HEK293 (cell line): ENCODE results near the gene HOXD9.

Experiments
- BCL11A ChIP-seq: fragments of 450-650 bp; formaldehyde crosslinking; IDR thresholded peaks from 2 replicates; pipeline ENCODE4 v1.5.1; 2016; ENCODE audit warnings: low read depth, missing biosample characterization, missing genetic modification characterization
- GLIS1 ChIP-seq: fragments of 450-650 bp; formaldehyde crosslinking; IDR thresholded peaks from 2 replicates; pipeline ENCODE4 v1.5.1; 2016; ENCODE audit warnings: missing biosample characterization, missing genetic modification characterization
- HOXA7 ChIP-seq: sonication (generic); formaldehyde crosslinking; IDR thresholded peaks from 2 replicates; pipeline ENCODE4 v1.8.1; 2022; ENCODE audit warnings: missing genetic modification reagents, borderline replicate concordance
- IKZF3 ChIP-seq: fragments of 450-650 bp; IDR thresholded peaks from 2 replicates; pipeline ENCODE4 v1.5.0; 2018; ENCODE audit warnings: missing biosample characterization, mild to moderate bottlenecking, missing genetic modification characterization, moderate library complexity
- KLF7 ChIP-seq: fragments of 450-650 bp; formaldehyde crosslinking; IDR thresholded peaks from 2 replicates; pipeline ENCODE4 v1.5.1; 2016; ENCODE audit warnings: missing biosample characterization, missing genetic modification characterization, borderline replicate concordance
- REPIN1 ChIP-seq: fragments of 450-650 bp; formaldehyde crosslinking; IDR thresholded peaks from 2 replicates; pipeline ENCODE4 v1.5.1; 2017; ENCODE audit warnings: missing biosample characterization, missing genetic modification characterization, low read depth
- SP7 ChIP-seq: fragments of 450-650 bp; formaldehyde crosslinking; IDR thresholded peaks from 2 replicates; pipeline ENCODE4 v1.5.1; 2016; ENCODE audit warnings: missing biosample characterization, missing genetic modification characterization
- YY1 ChIP-seq: fragments of 450-650 bp; formaldehyde crosslinking; IDR thresholded peaks from 2 replicates; pipeline ENCODE4 v1.5.1; 2018; ENCODE audit warnings: missing biosample characterization, missing genetic modification characterization
- ZBTB20 ChIP-seq: fragments of 450-650 bp; formaldehyde crosslinking; IDR thresholded peaks from 2 replicates; pipeline ENCODE4 v1.5.1; 2016; ENCODE audit warnings: missing biosample characterization, missing genetic modification characterization
- ZBTB48 ChIP-seq: fragments of 450-650 bp; formaldehyde crosslinking; IDR thresholded peaks from 2 replicates; pipeline ENCODE4 v1.5.1; 2016; ENCODE audit warnings: missing biosample characterization, missing genetic modification characterization
- ZEB2 ChIP-seq: fragments of 450-650 bp; formaldehyde crosslinking; IDR thresholded peaks from 2 replicates; pipeline ENCODE4 v1.5.1; 2016; ENCODE audit warnings: missing biosample characterization, missing genetic modification characterization
- ZFP37 ChIP-seq: fragments of 450-650 bp; formaldehyde crosslinking; IDR thresholded peaks from 2 replicates; pipeline ENCODE4 v1.5.1; 2016; ENCODE audit warnings: missing biosample characterization, missing genetic modification characterization
- ZNF112 ChIP-seq: fragments of 450-650 bp; formaldehyde crosslinking; IDR thresholded peaks from 2 replicates; pipeline ENCODE4 v1.5.0; 2017; ENCODE audit warnings: missing biosample characterization, missing genetic modification characterization
- ZNF114 ChIP-seq: fragments of 450-650 bp; formaldehyde crosslinking; IDR thresholded peaks from 2 replicates; pipeline ENCODE4 v1.5.0; 2017; ENCODE audit warnings: missing biosample characterization, missing genetic modification characterization
- ZNF146 ChIP-seq: fragments of 450-650 bp; formaldehyde crosslinking; IDR thresholded peaks from 2 replicates; pipeline ENCODE4 v1.5.1; 2016; ENCODE audit warnings: missing biosample characterization, missing genetic modification characterization
- ZNF175 ChIP-seq: fragments of 450-650 bp; formaldehyde crosslinking; IDR thresholded peaks from 2 replicates; pipeline ENCODE4 v1.5.1; 2016; ENCODE audit warnings: missing biosample characterization, missing genetic modification characterization
- ZNF19 ChIP-seq: fragments of 450-650 bp; formaldehyde crosslinking; IDR thresholded peaks from 2 replicates; pipeline ENCODE4; 2016; ENCODE audit warnings: missing biosample characterization, missing genetic modification characterization, low read depth
- ZNF202 ChIP-seq: fragments of 450-650 bp; formaldehyde crosslinking; IDR thresholded peaks from 2 replicates; pipeline ENCODE4 v1.5.1; 2016; ENCODE audit warnings: missing biosample characterization, missing genetic modification characterization, borderline replicate concordance
- ZNF302 ChIP-seq: fragments of 450-650 bp; formaldehyde crosslinking; IDR thresholded peaks from 2 replicates; pipeline ENCODE4 v1.5.1; 2016; ENCODE audit warnings: missing biosample characterization, missing genetic modification characterization, low read depth
- ZNF324 ChIP-seq: fragments of 450-650 bp; formaldehyde crosslinking; IDR thresholded peaks from 2 replicates; pipeline ENCODE4 v1.5.1; 2016; ENCODE audit warnings: missing biosample characterization, missing genetic modification characterization
- ZNF426 ChIP-seq: fragments of 450-650 bp; formaldehyde crosslinking; IDR thresholded peaks from 2 replicates; pipeline ENCODE4 v1.5.1; 2017; ENCODE audit warnings: missing biosample characterization, missing genetic modification characterization, mild to moderate bottlenecking, inconsistent platforms, moderate library complexity
- ZNF433 ChIP-seq: fragments of 450-650 bp; formaldehyde crosslinking; IDR thresholded peaks from 2 replicates; pipeline ENCODE4 v1.5.1; 2016; ENCODE audit warnings: missing biosample characterization, missing genetic modification characterization, low read depth
- ZNF473 ChIP-seq: fragments of 450-650 bp; formaldehyde crosslinking; IDR thresholded peaks from 2 replicates; pipeline ENCODE4 v1.5.1; 2017; ENCODE audit warnings: missing biosample characterization, missing genetic modification characterization
- ZNF510 ChIP-seq: fragments of 450-650 bp; formaldehyde crosslinking; IDR thresholded peaks from 2 replicates; pipeline ENCODE4 v1.5.1; 2018; ENCODE audit warnings: mild to moderate bottlenecking, missing genetic modification characterization, missing biosample characterization; ENCODE audit not compliant: insufficient replicate concordance
- ZNF549 ChIP-seq: fragments of 450-650 bp; IDR thresholded peaks from 2 replicates; pipeline ENCODE4 v1.5.1; 2018; ENCODE audit warnings: missing biosample characterization, missing genetic modification characterization, mild to moderate bottlenecking, inconsistent platforms, moderate library complexity
- ZNF645 ChIP-seq: fragments of 450-650 bp; formaldehyde crosslinking; IDR thresholded peaks from 2 replicates; pipeline ENCODE4; 2016; ENCODE audit warnings: missing biosample characterization, missing genetic modification characterization
- ZNF664 ChIP-seq: fragments of 450-650 bp; formaldehyde crosslinking; IDR thresholded peaks from 2 replicates; pipeline ENCODE4 v1.5.1; 2016; ENCODE audit warnings: missing biosample characterization, missing genetic modification characterization
- ZNF776 ChIP-seq: fragments of 450-650 bp; formaldehyde crosslinking; IDR thresholded peaks from 2 replicates; pipeline ENCODE4 v1.5.0; 2017; ENCODE audit warnings: missing biosample characterization, missing genetic modification characterization, borderline replicate concordance
- ZNF792 ChIP-seq: fragments of 450-650 bp; formaldehyde crosslinking; IDR thresholded peaks from 2 replicates; pipeline ENCODE4 v1.5.1; 2016; ENCODE audit warnings: missing biosample characterization, missing genetic modification characterization
- ZSCAN18 ChIP-seq: fragments of 450-650 bp; formaldehyde crosslinking; IDR thresholded peaks from 2 replicates; pipeline ENCODE4 v1.5.1; 2016; ENCODE audit warnings: missing biosample characterization, missing genetic modification characterization
- ZSCAN30 ChIP-seq: fragments of 450-650 bp; IDR thresholded peaks from 2 replicates; pipeline ENCODE4 v1.5.1; 2018; ENCODE audit warnings: missing biosample characterization, mild to moderate bottlenecking, missing genetic modification characterization, moderate library complexity
- TF ChIP-seq, protein P1 (sequence below): fragments of 450-650 bp; formaldehyde crosslinking; IDR thresholded peaks from 2 replicates; pipeline ENCODE4 v1.5.1; 2017; ENCODE audit warnings: missing biosample characterization, missing genetic modification characterization
- TF ChIP-seq, protein P2 (sequence below): fragments of 450-650 bp; formaldehyde crosslinking; IDR thresholded peaks from 2 replicates; pipeline ENCODE4 v1.5.1; 2016; ENCODE audit warnings: missing biosample characterization, missing genetic modification characterization

HOXD9 gene

DNA sequence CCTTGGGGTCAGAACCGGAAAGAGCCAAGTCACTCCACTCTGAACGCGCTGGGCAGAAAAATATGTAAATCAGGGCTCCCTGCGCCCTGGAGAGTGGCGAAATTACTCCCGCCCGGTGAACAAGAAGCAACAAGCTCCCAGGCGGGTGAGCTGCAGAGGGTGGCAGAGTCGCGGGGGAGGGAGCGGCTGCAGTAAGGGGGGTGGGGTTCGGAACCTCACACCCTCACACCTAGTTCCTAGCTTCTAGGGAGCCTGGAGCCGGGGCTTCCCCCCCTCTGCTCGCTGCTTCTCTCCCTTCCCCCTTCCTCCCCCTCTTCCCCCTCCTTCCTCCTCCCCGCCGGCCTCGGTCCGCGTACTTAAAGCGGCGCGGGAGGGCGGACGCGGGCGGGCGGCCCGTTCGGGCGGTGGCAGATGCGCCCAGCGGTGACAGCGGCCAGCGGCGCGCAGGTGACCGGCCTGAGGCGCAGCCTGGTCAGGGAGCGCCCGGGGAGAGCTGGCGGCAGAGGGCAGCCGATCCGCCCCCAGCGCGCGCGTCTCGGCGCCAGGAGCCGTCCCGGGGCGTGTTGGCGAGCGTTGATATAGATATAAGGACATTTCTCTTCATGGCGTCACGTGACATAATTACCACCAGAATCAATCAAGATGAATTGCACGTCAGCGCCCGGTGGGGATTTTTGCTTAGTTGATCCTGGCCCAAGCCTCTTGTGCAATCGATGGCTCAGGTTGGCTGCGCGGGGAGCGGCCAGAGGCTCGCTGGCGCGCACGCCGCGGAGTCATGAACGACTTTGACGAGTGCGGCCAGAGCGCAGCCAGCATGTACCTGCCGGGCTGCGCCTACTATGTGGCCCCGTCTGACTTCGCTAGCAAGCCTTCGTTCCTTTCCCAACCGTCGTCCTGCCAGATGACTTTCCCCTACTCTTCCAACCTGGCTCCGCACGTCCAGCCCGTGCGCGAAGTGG lies 15.7 kb upstream of the HOXD9 start, which contains the start of gene HOXD11 (continued):
- TF ChIP-seq, protein P1, sequence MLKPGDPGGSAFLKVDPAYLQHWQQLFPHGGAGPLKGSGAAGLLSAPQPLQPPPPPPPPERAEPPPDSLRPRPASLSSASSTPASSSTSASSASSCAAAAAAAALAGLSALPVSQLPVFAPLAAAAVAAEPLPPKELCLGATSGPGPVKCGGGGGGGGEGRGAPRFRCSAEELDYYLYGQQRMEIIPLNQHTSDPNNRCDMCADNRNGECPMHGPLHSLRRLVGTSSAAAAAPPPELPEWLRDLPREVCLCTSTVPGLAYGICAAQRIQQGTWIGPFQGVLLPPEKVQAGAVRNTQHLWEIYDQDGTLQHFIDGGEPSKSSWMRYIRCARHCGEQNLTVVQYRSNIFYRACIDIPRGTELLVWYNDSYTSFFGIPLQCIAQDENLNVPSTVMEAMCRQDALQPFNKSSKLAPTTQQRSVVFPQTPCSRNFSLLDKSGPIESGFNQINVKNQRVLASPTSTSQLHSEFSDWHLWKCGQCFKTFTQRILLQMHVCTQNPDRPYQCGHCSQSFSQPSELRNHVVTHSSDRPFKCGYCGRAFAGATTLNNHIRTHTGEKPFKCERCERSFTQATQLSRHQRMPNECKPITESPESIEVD (tag by site-specific recombination) = peak; percentile 75
- TF ChIP-seq ZNF792 (peak; percentile 59; the same call in 1 of the 2 replicates), SP7 (tag by site-specific recombination) (peak; percentile 81), ZNF473 (no peak), BCL11A (tag by site-specific recombination) (peak; percentile 51; the same call in 1 of the 2 replicates), ZBTB48 (tag by site-specific recombination) (no peak), ZNF324 (peak; percentile 38), ZNF510 (tag by site-specific recombination) (no peak), ZNF175 (no peak), YY1 (tag by site-specific recombination) (0 out of 2 replicates have a peak, but pooled peaks have one; percentile 32), ZNF776 (tag by site-specific recombination) (no peak), ZBTB20 (peak; percentile 42; the same call in 1 of the 2 replicates), KLF7 (tag by site-specific recombination) (peak; percentile 31; the same call in 1 of the 2 replicates), HOXA7 (CRISPR knock-in tag) (no peak), ZSCAN18 (tag by site-specific recombination) (no peak), ZFP37 (tag by site-specific recombination) (peak; percentile 85; the same call in 1 of the 2 replicates), ZNF202 (no peak), ZNF426 (tag by site-specific recombination) (no peak), ZNF112 (tag by site-specific recombination) (no peak), ZNF19 (no peak), ZSCAN30 (tag by site-specific recombination) (peak; percentile 97), ZNF549 (no peak), ZNF645 (tag by site-specific recombination) (0 out of 2 replicates have a peak, but pooled peaks have one; percentile 21), ZNF146 (tag by site-specific recombination) (no peak), ZNF433 (tag by site-specific recombination) (no peak), ZNF664 (no peak), ZNF114 (tag by site-specific recombination) (no peak), REPIN1 (tag by site-specific recombination) (no peak), ZEB2 (tag by site-specific recombination) (peak; percentile 92), GLIS1 (tag by site-specific recombination) (peak; percentile 72), IKZF3 (tag by site-specific recombination) (peak; percentile 83; the same call in 1 of the 2 replicates), ZNF302 (tag by site-specific recombination) (no peak)
- TF ChIP-seq, protein P2, sequence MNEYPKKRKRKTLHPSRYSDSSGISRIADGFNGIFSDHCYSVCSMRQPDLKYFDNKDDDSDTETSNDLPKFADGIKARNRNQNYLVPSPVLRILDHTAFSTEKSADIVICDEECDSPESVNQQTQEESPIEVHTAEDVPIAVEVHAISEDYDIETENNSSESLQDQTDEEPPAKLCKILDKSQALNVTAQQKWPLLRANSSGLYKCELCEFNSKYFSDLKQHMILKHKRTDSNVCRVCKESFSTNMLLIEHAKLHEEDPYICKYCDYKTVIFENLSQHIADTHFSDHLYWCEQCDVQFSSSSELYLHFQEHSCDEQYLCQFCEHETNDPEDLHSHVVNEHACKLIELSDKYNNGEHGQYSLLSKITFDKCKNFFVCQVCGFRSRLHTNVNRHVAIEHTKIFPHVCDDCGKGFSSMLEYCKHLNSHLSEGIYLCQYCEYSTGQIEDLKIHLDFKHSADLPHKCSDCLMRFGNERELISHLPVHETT (tag by site-specific recombination) = no peak; the same call in none of the 2 replicates
